SK-N-SH treated with all-trans-retinoic acid at 6 μM for 48 hours (cell line): Measurements from ENCODE around the gene GCNT3.
"Not testable (repeated sequence)": the region's sequence is repeated elsewhere in the genome, so short reads cannot be mapped to it uniquely, and the experiment has no call there.

Source experiments
- ATAC-seq: fragments of 200-7000 bp; cut with Tn5 transposase; 3 replicates; pipeline ENCODE4 v1.9.1; 2020; ENCODE audit warnings: mild to moderate bottlenecking, moderate library complexity
- BACH2 ChIP-seq: fragments of 250-450 bp; sonication (Bioruptor Pico); IDR thresholded peaks from 2 replicates; pipeline ENCODE4 v1.9.0; 2021; ENCODE audit warnings: mild to moderate bottlenecking, borderline replicate concordance
- CSDC2 ChIP-seq: fragments of 250-450 bp; sonication (Bioruptor Pico); IDR thresholded peaks from 2 replicates; pipeline ENCODE4 v1.5.0; 2020; ENCODE audit warnings: mild to moderate bottlenecking, moderate library complexity
- CSRNP3 ChIP-seq: fragments of 250-450 bp; sonication (Bioruptor Pico); IDR thresholded peaks from 2 replicates; pipeline ENCODE4 v1.5.1; 2021; ENCODE audit warnings: mild to moderate bottlenecking, moderate library complexity
- ESRRG ChIP-seq: fragments of 250-450 bp; sonication (Bioruptor Pico); IDR thresholded peaks from 2 replicates; pipeline ENCODE4 v1.6.1; 2021; ENCODE audit warnings: mild to moderate bottlenecking
- GLIS3 ChIP-seq: fragments of 250-450 bp; sonication (Bioruptor Pico); IDR thresholded peaks from 2 replicates; pipeline ENCODE4 v1.5.0; 2020; ENCODE audit warnings: mild to moderate bottlenecking, moderate library complexity
- ISL1 ChIP-seq: fragments of 250-450 bp; sonication (Bioruptor Pico); IDR thresholded peaks from 2 replicates; pipeline ENCODE4 v2.1.2; 2022; ENCODE audit warnings: mild to moderate bottlenecking, moderate library complexity
- OSR1 ChIP-seq: fragments of 250-450 bp; sonication (Bioruptor Pico); IDR thresholded peaks from 2 replicates; pipeline ENCODE4 v1.8.0; 2022; ENCODE audit warnings: moderate library complexity, mild to moderate bottlenecking, inconsistent platforms
- PATZ1 ChIP-seq: fragments of 250-450 bp; sonication (Bioruptor Pico); IDR thresholded peaks from 2 replicates; pipeline ENCODE4 v1.8.0; 2020; ENCODE audit warnings: mild to moderate bottlenecking, moderate library complexity, borderline replicate concordance
- POU6F1 ChIP-seq: fragments of 250-450 bp; sonication (Bioruptor Pico); IDR thresholded peaks from 2 replicates; pipeline ENCODE4 v1.8.0; 2021; ENCODE audit warnings: low read depth, mild to moderate bottlenecking, moderate library complexity, borderline replicate concordance
- PPARA ChIP-seq: fragments of 250-450 bp; sonication (Bioruptor Pico); IDR thresholded peaks from 2 replicates; pipeline ENCODE4 v1.5.0; 2020; ENCODE audit warnings: mild to moderate bottlenecking, borderline replicate concordance
- SNAI2 ChIP-seq: fragments of 250-450 bp; sonication (Bioruptor Pico); IDR thresholded peaks from 2 replicates; pipeline ENCODE4 v1.5.0; 2020; ENCODE audit warnings: mild to moderate bottlenecking, moderate library complexity
- TCF4 ChIP-seq: fragments of 250-450 bp; sonication (Bioruptor Pico); IDR thresholded peaks from 2 replicates; pipeline ENCODE4 v1.8.0; 2021; ENCODE audit warnings: mild to moderate bottlenecking, moderate library complexity, borderline replicate concordance
- TOX ChIP-seq: fragments of 250-450 bp; sonication (Bioruptor Pico); IDR thresholded peaks from 2 replicates; pipeline ENCODE4 v1.8.0; 2021; ENCODE audit warnings: mild to moderate bottlenecking, moderate library complexity, borderline replicate concordance
- ZFP3 ChIP-seq: fragments of 250-450 bp; sonication (Bioruptor Pico); IDR thresholded peaks from 2 replicates; pipeline ENCODE4 v1.5.0; 2020; ENCODE audit warnings: mild to moderate bottlenecking, moderate library complexity
- ZFP30 ChIP-seq: fragments of 450-650 bp; formaldehyde crosslinking; IDR thresholded peaks from 2 replicates; pipeline ENCODE4 v1.5.0; 2022; ENCODE audit warnings: mild to moderate bottlenecking, moderate library complexity
- ZNF565 ChIP-seq: fragments of 450-650 bp; formaldehyde crosslinking; conservative IDR thresholded peaks from 2 replicates; pipeline ENCODE4 v1.5.0; 2020; ENCODE audit warnings: low read depth, mild to moderate bottlenecking, moderate library complexity
- ZNF70 ChIP-seq: fragments of 450-650 bp; formaldehyde crosslinking; IDR thresholded peaks from 2 replicates; pipeline ENCODE4 v1.5.0; 2020; ENCODE audit warnings: mild to moderate bottlenecking, moderate library complexity
- ZNF8 ChIP-seq: fragments of 450-650 bp; formaldehyde crosslinking; IDR thresholded peaks from 2 replicates; pipeline ENCODE4 v1.5.0; 2020; ENCODE audit warnings: mild to moderate bottlenecking, moderate library complexity

Gene GCNT3

GRCh38 chr15:59636184-59636583 lies 24.6 kb downstream of the GCNT3 start (continued):
- TF ChIP-seq ZFP30 (CRISPR knock-in tag) = no peak

- ATAC-seq = not testable (repeated sequence)
These were observed 25.9 kb downstream of the GCNT3 start for GRCh38 chr15:59637507-59637906.

- no peak for ATAC-seq
- no peak for TF ChIP-seq ZFP30 (CRISPR knock-in tag)
- TF ChIP-seq ESRRG (CRISPR knock-in tag) = no peak
- TF ChIP-seq ZNF565 (CRISPR knock-in tag) = no peak
- no peak for TF ChIP-seq PPARA (CRISPR knock-in tag)
- TF ChIP-seq CSDC2 (CRISPR knock-in tag) = no peak
- TF ChIP-seq POU6F1 (CRISPR knock-in tag) = no peak
- no peak for TF ChIP-seq ISL1 (CRISPR knock-in tag)
- TF ChIP-seq PATZ1 (CRISPR knock-in tag) = no peak
- no peak for TF ChIP-seq ZFP3 (CRISPR knock-in tag)
- TF ChIP-seq SNAI2 (CRISPR knock-in tag) = no peak
- no peak for TF ChIP-seq OSR1 (CRISPR knock-in tag)
- TF ChIP-seq BACH2 (CRISPR knock-in tag) = no peak
- TF ChIP-seq ZNF70 (CRISPR knock-in tag) = no peak
- no peak for TF ChIP-seq GLIS3
- TF ChIP-seq TCF4 (CRISPR knock-in tag) = no peak
These were observed 30.8 kb downstream of the GCNT3 start for GRCh38 chr15:59642351-59642750.

GRCh38 chr15:59644756-59645155 lies 33.2 kb downstream of the GCNT3 start:
- ATAC-seq = no peak
- TF ChIP-seq GLIS3 = no peak
- TF ChIP-seq BACH2 (CRISPR knock-in tag) = no peak
- no peak for TF ChIP-seq PATZ1 (CRISPR knock-in tag)
- no peak for TF ChIP-seq TCF4 (CRISPR knock-in tag)
- no peak for TF ChIP-seq OSR1 (CRISPR knock-in tag)
- no peak for TF ChIP-seq CSDC2 (CRISPR knock-in tag)
- no peak for TF ChIP-seq PPARA (CRISPR knock-in tag)

GRCh38 chr15:59645812-59646211 lies 34.2 kb downstream of the GCNT3 start:
- ATAC-seq = not testable (repeated sequence)

GRCh38 chr15:59646277-59646676 lies 34.7 kb downstream of the GCNT3 start:
- no peak for ATAC-seq
- no peak for TF ChIP-seq ISL1 (CRISPR knock-in tag)
- TF ChIP-seq ZNF70 (CRISPR knock-in tag) = no peak
- no peak for TF ChIP-seq ZNF565 (CRISPR knock-in tag)
- TF ChIP-seq POU6F1 (CRISPR knock-in tag) = no peak
- TF ChIP-seq ZNF8 (CRISPR knock-in tag) = no peak
- no peak for TF ChIP-seq TOX
- TF ChIP-seq TCF4 (CRISPR knock-in tag) = no peak
- TF ChIP-seq ZFP3 (CRISPR knock-in tag) = no peak
- TF ChIP-seq PATZ1 (CRISPR knock-in tag) = no peak
- no peak for TF ChIP-seq ZFP30 (CRISPR knock-in tag)
- TF ChIP-seq CSRNP3 (CRISPR knock-in tag) = no peak
- TF ChIP-seq, all 23 proteins: peak for 0
